ENCODE data around the gene P2RY8.
"Not testable (repeated sequence)": the region's sequence is repeated elsewhere in the genome, so short reads cannot be mapped to it uniquely, and the experiment has no call there.

P2RY8 gene

GRCh38 chrX:1464971-1465285, 72.1 kb downstream of the P2RY8 start:
- no peak for DNase-seq (ENCODE audit: low read depth in 3 of 3)

GRCh38 chrX:1464041-1464970, 72.7 kb downstream of the P2RY8 start:
- DNase-seq (ENCODE audit: low read depth in 3 of 3): no peak

- DNase-seq (ENCODE audit: low read depth in 3 of 3): no peak
These were observed 73.4 kb downstream of the P2RY8 start for GRCh38 chrX:1463581-1463980.

GRCh38 chrX:1462596-1463251, 74.3 kb downstream of the P2RY8 start:
- DNase-seq (ENCODE audit: low read depth in 3 of 3): peak in 2 of 3 experiments; percentile 40 to 61

GRCh38 chrX:1462110-1462509, 74.9 kb downstream of the P2RY8 start:
- no peak for DNase-seq (ENCODE audit: low read depth in 3 of 3)

DNA sequence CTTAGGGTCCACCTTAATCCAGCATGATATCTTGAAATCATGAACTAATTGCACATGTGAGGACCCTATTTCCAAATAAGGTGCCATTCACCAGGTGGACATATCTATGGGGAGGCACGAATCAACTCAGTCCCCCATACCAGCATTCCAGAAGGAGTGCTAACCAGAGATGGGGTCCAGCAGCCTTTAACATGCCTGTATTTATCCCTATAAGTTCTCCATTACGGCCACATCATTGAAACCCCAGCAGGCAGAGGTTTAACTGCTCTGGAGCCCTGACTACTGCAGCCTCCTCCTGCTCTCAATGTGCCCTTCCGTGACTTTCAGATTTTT, 81.1 kb downstream of the P2RY8 start:
- DNase-seq (ENCODE audit: low read depth in 3 of 3): no peak

- DNase-seq (ENCODE audit: low read depth in 3 of 3): peak; percentile 87 to 93 (median 89)
These were observed 82.8 kb downstream of the P2RY8 start for GRCh38 chrX:1453951-1454785.

DNA sequence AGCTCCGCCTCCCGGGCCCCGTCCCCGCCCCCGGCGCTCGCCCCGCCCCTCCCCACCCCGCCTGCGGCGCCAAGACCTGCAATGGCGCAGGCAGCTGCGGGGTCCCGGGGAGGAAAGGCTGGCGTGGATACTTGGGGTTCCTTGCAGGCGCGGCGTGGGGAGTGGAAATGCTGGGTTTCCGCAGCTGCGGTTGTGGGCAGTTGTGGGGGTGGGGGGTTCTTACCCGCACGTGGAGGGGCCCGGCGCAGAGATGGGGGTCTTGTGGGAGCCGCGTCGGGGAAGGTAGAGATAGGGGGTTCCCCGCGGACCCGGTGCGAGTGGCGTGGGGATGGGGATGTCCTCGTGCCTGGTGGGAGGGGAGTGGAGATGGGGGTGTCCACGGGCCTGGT, 83.6 kb downstream of the P2RY8 start:
- peak in 1 of 3 experiments; percentile 62 for DNase-seq (ENCODE audit: low read depth in 3 of 3)

DNA sequence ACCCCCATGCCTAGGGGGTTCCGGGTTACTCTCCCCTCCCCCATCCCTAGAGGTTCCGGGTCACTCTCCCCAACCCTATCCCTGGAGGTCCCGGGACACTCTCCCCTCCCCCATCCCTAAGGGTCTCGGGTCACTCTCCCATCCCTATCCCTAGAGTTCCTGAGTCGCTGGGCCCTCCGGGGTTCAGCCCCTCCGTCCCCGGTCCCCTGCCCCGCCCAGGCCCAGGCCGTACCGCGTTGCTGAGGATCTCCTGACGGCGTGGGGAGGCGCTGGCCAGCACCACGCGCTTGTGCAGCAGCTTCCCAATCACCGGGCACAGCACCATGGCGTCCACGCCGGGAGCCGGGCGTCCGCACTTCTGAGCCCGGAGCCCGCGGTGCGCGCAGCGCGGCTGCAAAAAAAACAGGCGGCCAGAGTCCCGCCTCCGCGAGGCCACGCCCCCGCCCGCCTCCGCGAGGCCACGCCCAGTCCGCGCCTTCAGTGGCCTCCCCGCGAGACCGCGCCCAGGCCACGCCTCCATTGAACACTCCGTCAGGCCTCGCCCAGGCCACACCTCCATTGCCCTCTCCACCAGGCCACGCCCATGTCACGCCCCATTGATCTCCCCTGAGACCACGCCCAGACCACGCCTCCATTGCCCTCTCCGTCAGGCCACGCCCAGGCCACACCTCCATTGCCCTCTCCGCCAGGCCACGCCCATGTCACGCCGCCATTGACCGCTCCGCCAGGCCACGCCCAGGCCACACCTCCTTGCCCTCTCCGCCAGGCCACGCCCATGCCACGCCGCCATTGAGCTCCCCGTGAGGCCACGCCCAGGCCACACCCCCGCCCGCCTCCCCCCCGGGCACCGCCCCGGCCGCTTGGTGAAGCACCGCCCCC, 84.2 kb downstream of the P2RY8 start, which contains the start of gene ASMTL:
Gene ASMTL, minus strand, starts transcription at position 394 of the 879 bp plus-strand sequence. Its CDS starts 69 bp downstream, at position 325.
- DNase-seq (ENCODE audit: low read depth in 3 of 3): peak; percentile 100

DNA sequence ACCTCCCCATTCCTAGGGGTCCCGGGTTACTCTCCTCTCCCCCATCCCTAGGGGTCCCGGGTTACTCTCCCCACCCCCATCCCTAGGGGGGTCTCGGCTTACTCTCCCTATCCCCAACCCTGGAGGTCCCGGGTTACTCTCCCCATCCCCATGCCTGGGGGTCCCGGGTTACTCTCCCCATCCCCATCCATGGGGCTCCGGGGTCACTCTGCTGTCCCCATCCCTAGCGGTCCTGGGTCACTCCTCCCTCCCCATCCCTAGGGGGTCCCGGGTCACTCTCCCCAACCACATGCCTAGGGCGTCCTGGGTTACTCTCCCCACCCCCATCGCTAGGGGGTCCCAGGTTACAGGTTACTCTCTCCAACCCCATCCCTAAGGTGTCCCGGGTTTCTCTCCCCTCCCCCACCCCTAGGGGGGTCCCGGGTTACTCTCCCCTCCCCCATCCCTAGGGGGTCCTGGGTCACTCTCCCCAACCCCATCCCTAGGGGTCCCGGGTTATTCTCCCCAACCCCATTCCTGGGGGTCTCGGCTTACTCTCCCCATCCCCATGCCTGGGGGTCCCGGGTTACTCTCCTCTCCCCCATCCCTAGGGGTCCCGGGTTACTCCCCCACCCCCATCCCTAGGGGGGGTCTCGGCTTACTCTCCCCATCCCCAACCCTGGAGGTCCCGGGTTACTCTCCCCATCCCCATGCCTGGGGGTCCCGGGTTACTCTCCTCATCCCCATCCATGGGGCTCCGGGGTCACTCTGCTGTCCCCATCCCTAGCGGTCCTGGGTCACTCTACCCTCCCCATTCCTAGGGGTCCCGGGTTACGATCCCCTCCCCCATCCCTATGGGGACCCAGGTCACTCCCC, 85.1 kb downstream of the P2RY8 start:
- no peak for DNase-seq (ENCODE audit: low read depth in 3 of 3)

- no peak for DNase-seq (ENCODE audit: low read depth in 3 of 3)
These were observed 85.7 kb downstream of the P2RY8 start for GRCh38 chrX:1451251-1451660.

DNA sequence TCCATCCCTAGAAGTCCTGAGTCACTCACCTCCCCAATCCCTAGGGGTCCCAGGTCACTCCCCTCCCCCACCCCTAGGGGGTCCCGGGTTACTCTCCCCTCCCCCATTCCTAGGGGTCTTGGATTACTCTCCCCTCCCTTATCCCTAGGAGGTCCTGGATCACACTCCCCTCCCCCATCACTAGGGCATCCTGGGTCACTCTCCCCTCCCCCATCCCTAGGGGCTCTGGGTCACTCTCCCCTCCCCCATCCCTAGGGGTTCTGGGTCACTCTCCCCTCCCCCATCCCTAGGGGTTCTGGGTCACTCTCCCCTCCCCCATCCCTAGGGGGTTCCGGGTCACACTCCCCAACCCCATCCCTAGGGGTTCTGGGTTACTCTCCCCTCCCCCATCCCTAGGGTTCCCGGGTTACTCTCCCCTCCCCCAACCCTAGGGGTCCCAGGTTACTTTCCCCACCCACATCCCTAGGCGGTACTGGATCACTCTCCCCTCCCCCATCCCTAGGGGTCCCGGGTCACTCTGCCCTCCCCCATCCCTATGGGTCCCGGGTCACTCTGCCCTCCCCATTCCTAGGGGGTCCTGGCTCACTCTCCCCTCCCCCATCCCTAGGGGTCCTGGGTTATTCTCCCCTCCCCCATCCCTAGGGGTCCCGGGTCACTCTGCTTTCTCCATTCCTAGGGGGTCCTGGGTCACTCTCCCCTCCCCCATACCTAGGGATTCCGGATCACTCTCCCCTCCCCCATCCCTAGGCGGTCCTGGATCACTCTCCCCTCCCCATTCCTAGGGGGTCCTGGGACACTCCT, 86.4 kb downstream of the P2RY8 start:
- DNase-seq (ENCODE audit: low read depth in 3 of 3): no peak

DNA sequence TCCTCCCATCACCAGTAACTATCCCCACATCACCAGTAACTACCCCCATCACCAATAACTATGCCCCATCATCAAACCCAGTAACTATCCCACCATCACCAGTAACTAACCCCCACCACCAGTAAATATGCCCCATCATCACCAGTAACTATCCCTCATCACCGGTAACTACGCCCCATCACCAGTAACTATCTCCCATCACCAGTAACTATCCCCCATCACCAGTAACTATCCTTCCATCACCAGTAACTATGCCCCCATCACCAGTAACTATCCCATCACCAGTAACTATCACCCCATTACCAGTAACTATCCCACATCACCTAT, 87.2 kb downstream of the P2RY8 start:
- no peak for DNase-seq (ENCODE audit: low read depth in 3 of 3)

- DNase-seq (ENCODE audit: low read depth in 3 of 3): no peak
These were observed 87.8 kb downstream of the P2RY8 start for GRCh38 chrX:1449036-1449822.

- not testable (repeated sequence) for DNase-seq (ENCODE audit: low read depth in 3 of 3)
These were observed 88.4 kb downstream of the P2RY8 start for GRCh38 chrX:1448573-1449001.

- not testable (repeated sequence) for DNase-seq (ENCODE audit: low read depth in 3 of 3)
These were observed 88.9 kb downstream of the P2RY8 start for GRCh38 chrX:1447969-1448572.

- DNase-seq (ENCODE audit: low read depth in 3 of 3): not testable (repeated sequence)
These were observed 89.7 kb downstream of the P2RY8 start for GRCh38 chrX:1446984-1447968.

Measured in stimulated activated CD4-positive, alpha-beta T cell treated with anti-CD3 and anti-CD28 coated beads, TNF-alpha, amount 100 ng/mL, for 4 hours (primary cell).